SJSA1 (cell line): ENCODE measurements around the gene STAT5B. TPM values are rescaled to one million over a fixed set of nuclear protein-coding genes. Genes with fewer than 3 reads are reported as not detected.
A peak's percentile ranks its signal among the peaks of the same experiment; 100 is the strongest.
"Not testable (repeated sequence)": the region's sequence is repeated elsewhere in the genome, so short reads cannot be mapped to it uniquely, and the experiment has no call there.

Experiments used
- DNase-seq, 2 experiments: peaks; one replicate each; pipeline ENCODE4 v3.0.0-alpha.2; 2015 to 2020; ENCODE audit warnings: low spot score in 2 of 2, low read depth in 1 of 2
- H3K27ac ChIP-seq: fragments of 250-450 bp; sonication (Bioruptor Pico); 2 replicates; pipeline ENCODE4 v1.5.1; 2020; ENCODE audit warnings: mild to moderate bottlenecking, moderate library complexity
- H3K27me3 ChIP-seq: fragments of 250-450 bp; sonication (Bioruptor Pico); replicated peaks from 2 replicates; pipeline ENCODE4 v1.5.1; 2020; ENCODE audit warnings: mild to moderate bottlenecking, moderate library complexity
- H3K36me3 ChIP-seq: fragments of 250-450 bp; sonication (Bioruptor Pico); 2 replicates; pipeline ENCODE4 v1.5.1; 2020; ENCODE audit warnings: mild to moderate bottlenecking
- H3K4me1 ChIP-seq: fragments of 250-450 bp; sonication (Bioruptor Pico); replicated peaks from 2 replicates; pipeline ENCODE4 v1.6.1; 2021; ENCODE audit warnings: mild to moderate bottlenecking
- H3K4me3 ChIP-seq: fragments of 250-450 bp; sonication (Bioruptor Pico); 2 replicates; pipeline ENCODE4 v1.5.1; 2020; ENCODE audit warnings: mild to moderate bottlenecking
- H3K9me3 ChIP-seq: fragments of 250-450 bp; sonication (Bioruptor Pico); replicated peaks from 2 replicates; pipeline ENCODE4 v1.5.1; 2020; ENCODE audit warnings: mild to moderate bottlenecking
- total RNA-seq: library from RNA; depleted of rRNA; stranded (reverse); fragments of >200 nt; shearing (Covaris generic); gene quantifications from 2 replicates; pipeline ENCODE4 v1.2.3, GENCODE V29; 2014; rRNA removed

Gene STAT5B
- 22.1 and 36.0 TPM in 2 replicates for total RNA-seq

DNA sequence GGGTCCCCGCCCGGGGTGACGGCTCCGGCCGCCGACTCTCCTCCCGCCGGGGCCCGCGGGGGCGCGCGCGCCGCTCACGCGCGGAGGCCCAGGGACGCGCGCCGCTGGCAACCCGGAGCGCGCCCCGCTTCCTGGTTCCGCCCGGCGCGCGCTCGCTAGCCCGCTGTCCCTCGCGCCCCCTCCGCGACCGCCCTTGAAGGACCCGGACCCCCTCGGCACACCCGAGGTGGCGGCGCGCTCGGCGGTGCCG, at the start of gene STAT5B:
Gene STAT5B, minus strand, starts transcription at position 33 of the 250 bp plus-strand sequence. CDS start 44,264 bp downstream, outside the sequence.
- DNase-seq, result peak in 1 of 2 experiments; percentile 56
- H3K9me3 ChIP-seq, result peaks cover 2% of the 10 kb centered on the region; the same call in 1 of the 2 replicates
- peak within 1 kb of the TSS; percentile 67 for H3K27ac ChIP-seq

DNA sequence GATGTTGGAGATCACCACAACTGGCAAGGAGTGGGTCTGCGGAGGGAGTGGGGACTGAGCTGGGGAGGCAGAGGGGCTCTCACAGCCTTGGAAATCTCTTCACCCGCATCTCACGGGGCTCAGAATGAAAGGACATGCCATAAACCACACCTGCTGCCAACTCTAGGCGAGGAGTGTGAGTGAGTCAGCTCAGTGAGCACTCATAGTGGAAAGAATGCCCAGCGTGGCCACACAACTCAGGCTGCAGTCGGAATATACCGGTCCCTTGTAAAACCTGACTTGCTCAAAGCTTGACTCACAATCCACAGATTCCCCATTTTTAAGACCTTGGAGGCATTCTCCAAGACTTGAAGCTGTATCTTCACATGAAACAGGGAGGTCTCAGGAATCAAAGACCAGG, 48.8 kb upstream of the STAT5B start:
- H3K9me3 ChIP-seq, result no peaks in the 10 kb centered on the region
- H3K4me1 ChIP-seq, result peaks cover 61% of the 10 kb centered on the region
- no peaks in the 10 kb centered on the region for H3K27me3 ChIP-seq
- H3K4me3 ChIP-seq, result no peak overlapping the region
- peaks cover 50% of the 10 kb centered on the region for H3K36me3 ChIP-seq
- DNase-seq, result peak; percentile 56 to 84
- peak overlapping the region; percentile 58 for H3K27ac ChIP-seq

More for the DNA sequence above, at the start of gene STAT5B:
- peaks cover 3% of the 10 kb centered on the region; the same call in 1 of the 2 replicates for H3K36me3 ChIP-seq
- peaks cover 20% of the 10 kb centered on the region for H3K4me1 ChIP-seq
- H3K27me3 ChIP-seq, result no peaks in the 10 kb centered on the region
- H3K4me3 ChIP-seq, result peak within 1 kb of the TSS; percentile 93

GRCh38 chr17:42323268-42323773, 47.1 kb upstream of the STAT5B start:
- Histone ChIP-seq H3K27me3 (no peaks in the 10 kb centered on the region), H3K9me3 (no peaks in the 10 kb centered on the region), H3K27ac (no peak overlapping the region), H3K36me3 (peaks cover 54% of the 10 kb centered on the region), H3K4me1 (peaks cover 50% of the 10 kb centered on the region), H3K4me3 (no peak overlapping the region)
- DNase-seq, result no peak

DNA sequence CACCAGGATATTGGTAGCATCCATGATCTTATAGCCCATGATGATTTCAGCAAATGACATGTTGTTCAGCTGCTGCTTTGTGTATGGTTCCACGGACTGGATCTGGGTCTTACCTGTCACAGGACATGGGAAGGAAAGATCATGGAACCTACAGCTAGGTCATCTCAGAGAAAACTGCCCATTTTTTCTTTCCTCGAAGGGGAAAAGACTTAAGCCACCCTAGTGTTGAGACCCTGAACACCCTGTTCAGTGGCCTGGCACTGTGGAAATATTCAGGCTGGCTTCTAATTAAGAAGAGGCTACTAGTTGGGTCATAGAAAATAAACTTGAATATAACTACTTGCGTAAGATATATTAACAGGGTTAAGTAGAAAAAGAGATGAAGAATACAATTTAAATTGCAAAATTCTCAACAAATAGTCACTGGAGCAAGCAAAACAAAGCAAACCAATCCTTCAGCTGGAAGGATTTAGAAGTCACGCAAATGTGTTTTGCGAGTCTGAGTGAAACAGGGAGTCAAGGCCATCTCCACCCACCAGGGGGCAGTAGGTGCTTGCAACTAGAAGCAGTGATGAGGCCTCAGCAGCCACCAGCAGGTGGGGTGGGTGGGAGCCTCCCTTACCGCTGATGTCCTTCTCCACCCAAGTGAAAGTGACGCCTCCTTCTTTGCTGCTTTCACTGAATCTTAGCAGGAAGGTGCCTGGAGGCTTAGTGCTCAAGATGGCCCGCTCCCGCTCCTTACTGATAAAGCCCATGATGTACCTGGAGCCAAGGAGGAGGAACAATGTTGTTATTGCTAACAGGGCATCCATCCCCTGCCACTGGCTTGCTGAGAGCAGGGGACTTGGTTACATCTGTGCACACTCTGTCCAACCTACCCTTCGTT, 46.4 kb upstream of the STAT5B start:
- H3K9me3 ChIP-seq, result no peaks in the 10 kb centered on the region
- H3K36me3 ChIP-seq, result peaks cover 57% of the 10 kb centered on the region
- H3K4me1 ChIP-seq, result peaks cover 48% of the 10 kb centered on the region
- DNase-seq, result peak; percentile 84 to 95
- no peaks in the 10 kb centered on the region for H3K27me3 ChIP-seq
- no peak overlapping the region for H3K4me3 ChIP-seq
- H3K27ac ChIP-seq, result peak overlapping the region; percentile 41

GRCh38 chr17:42321555-42321954, 45.4 kb upstream of the STAT5B start:
- Histone ChIP-seq H3K4me3 (no peak overlapping the region), H3K27ac (no peak overlapping the region), H3K4me1 (peaks cover 44% of the 10 kb centered on the region), H3K36me3 (peaks cover 64% of the 10 kb centered on the region), H3K9me3 (no peaks in the 10 kb centered on the region), H3K27me3 (no peaks in the 10 kb centered on the region)
- no peak for DNase-seq

DNA sequence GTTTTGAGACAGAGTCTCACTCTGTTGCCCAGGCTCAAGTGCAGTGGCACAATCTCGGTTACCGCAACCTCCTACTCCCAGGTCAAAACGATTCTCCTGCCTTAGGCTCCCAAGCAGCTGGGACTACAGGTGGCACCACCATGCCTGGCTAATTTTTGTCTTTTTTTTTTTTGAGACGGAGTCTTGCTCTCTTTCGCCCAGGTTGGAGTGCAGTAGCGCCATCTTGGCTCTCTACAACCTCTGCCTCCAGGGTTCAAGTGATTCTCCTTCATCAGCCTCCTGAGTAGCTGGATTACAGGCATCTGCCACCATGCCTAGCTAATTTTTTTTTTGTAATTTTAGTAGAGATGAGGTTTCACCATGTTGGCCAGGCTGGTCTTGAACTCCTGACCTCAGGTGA, 41.8 kb upstream of the STAT5B start:
- Histone ChIP-seq H3K36me3 (peaks cover 70% of the 10 kb centered on the region), H3K4me1 (peaks cover 23% of the 10 kb centered on the region)
- not testable (repeated sequence) for DNase-seq, H3K9me3 ChIP-seq, H3K4me3 ChIP-seq, H3K27me3 ChIP-seq, H3K27ac ChIP-seq

GRCh38 chr17:42317266-42317845, 41.2 kb upstream of the STAT5B start:
- no peak overlapping the region for H3K4me3 ChIP-seq
- H3K4me1 ChIP-seq, result peaks cover 17% of the 10 kb centered on the region
- no peaks in the 10 kb centered on the region for H3K9me3 ChIP-seq
- DNase-seq, result no peak
- H3K27ac ChIP-seq, result no peak overlapping the region
- H3K36me3 ChIP-seq, result peaks cover 67% of the 10 kb centered on the region
- H3K27me3 ChIP-seq, result no peaks in the 10 kb centered on the region

- H3K36me3 ChIP-seq, result peaks cover 65% of the 10 kb centered on the region
- H3K9me3 ChIP-seq, result no peaks in the 10 kb centered on the region
- no peak overlapping the region for H3K27ac ChIP-seq
- no peaks in the 10 kb centered on the region for H3K27me3 ChIP-seq
- H3K4me1 ChIP-seq, result peaks cover 15% of the 10 kb centered on the region
- no peak for DNase-seq
- H3K4me3 ChIP-seq, result no peak overlapping the region
These were observed 40.6 kb upstream of the STAT5B start for GRCh38 chr17:42316755-42317154.

DNA sequence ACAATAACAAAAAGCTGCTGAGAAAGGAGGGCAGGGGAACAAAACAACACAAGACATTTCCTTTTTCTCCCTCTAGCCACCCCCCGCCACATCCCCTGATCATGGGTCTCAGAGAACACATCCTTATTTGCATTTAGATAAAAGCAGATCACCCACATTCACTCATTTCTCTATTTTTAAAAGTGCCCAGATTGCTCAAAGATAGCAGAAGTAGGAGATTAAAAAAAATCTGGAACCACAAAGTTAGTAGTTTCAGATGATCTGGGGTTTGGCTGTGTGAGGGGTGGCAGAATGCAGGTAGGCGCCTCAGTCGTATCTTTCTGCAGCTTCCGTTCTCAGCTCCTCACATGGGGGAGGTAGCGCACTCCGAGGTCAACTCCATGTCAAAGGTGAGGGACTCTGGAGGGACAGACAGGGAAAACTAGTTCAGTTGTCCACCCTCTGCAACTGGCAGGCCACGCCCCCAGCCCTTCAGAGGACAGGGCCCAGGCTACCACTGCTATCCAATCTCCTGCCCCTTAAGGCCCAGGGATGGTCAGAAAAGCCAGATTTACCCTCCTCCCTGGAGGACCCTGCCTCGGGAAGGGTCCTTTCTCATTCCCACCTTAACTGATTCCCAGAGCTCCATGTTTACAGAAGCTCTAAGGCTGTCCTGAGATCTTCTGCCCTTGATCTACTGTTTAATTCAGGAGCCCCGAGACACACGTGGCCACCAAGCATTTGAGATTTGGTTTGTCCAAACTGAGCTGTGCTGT, 39.4 kb upstream of the STAT5B start:
- H3K9me3 ChIP-seq, result no peaks in the 10 kb centered on the region
- no peak overlapping the region for H3K27ac ChIP-seq
- peaks cover 12% of the 10 kb centered on the region for H3K4me1 ChIP-seq
- peaks cover 62% of the 10 kb centered on the region for H3K36me3 ChIP-seq
- DNase-seq, result no peak
- H3K4me3 ChIP-seq, result no peak overlapping the region
- no peaks in the 10 kb centered on the region for H3K27me3 ChIP-seq

DNA sequence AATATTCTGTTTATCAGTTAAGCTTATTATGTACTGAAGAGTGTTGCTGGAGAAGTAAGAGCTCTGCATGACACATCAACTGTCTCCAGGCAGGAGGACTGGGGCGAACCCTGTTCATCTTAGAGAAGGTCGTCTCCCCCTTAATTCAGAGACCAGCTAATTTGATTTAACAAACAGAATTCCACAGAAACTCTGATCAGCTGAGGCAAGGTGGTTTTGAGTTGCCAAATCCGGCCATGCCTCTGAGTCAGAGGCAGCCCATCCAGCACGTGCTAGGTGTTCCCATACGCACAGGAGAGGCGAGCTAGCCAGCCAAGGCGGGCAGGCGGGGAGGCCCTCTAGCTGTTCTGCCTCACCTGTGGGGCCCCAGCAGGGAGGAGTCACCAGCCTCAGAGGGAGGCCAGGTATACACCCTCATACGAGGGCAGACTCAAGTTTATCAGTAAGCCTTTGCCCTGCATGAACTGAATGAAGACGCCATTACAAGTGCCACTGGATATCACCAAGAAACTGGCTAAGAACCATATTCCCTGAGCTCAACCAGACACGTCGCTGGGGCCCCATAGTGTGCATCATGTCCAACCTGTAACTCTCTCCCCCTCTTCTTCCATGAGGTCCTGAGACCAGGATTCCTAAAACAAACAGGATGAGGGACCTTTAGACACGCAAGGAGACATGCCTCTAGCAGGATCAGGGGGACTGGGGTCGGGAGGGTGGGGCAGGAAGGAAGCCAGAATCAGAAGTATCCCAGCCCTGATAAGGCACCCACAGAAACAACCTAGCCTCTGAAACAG, 37.8 kb upstream of the STAT5B start:
- Histone ChIP-seq H3K27ac (no peak overlapping the region), H3K4me3 (no peak overlapping the region), H3K27me3 (no peaks in the 10 kb centered on the region), H3K9me3 (no peaks in the 10 kb centered on the region), H3K36me3 (peaks cover 52% of the 10 kb centered on the region), H3K4me1 (no peaks in the 10 kb centered on the region)
- no peak for DNase-seq

- no peaks in the 10 kb centered on the region for H3K27me3 ChIP-seq
- no peaks in the 10 kb centered on the region for H3K4me1 ChIP-seq
- H3K9me3 ChIP-seq, result no peaks in the 10 kb centered on the region
- H3K27ac ChIP-seq, result no peak overlapping the region
- peaks cover 46% of the 10 kb centered on the region for H3K36me3 ChIP-seq
- DNase-seq, result no peak
- H3K4me3 ChIP-seq, result no peak overlapping the region
These were observed 37.2 kb upstream of the STAT5B start for GRCh38 chr17:42313389-42313772.

DNA sequence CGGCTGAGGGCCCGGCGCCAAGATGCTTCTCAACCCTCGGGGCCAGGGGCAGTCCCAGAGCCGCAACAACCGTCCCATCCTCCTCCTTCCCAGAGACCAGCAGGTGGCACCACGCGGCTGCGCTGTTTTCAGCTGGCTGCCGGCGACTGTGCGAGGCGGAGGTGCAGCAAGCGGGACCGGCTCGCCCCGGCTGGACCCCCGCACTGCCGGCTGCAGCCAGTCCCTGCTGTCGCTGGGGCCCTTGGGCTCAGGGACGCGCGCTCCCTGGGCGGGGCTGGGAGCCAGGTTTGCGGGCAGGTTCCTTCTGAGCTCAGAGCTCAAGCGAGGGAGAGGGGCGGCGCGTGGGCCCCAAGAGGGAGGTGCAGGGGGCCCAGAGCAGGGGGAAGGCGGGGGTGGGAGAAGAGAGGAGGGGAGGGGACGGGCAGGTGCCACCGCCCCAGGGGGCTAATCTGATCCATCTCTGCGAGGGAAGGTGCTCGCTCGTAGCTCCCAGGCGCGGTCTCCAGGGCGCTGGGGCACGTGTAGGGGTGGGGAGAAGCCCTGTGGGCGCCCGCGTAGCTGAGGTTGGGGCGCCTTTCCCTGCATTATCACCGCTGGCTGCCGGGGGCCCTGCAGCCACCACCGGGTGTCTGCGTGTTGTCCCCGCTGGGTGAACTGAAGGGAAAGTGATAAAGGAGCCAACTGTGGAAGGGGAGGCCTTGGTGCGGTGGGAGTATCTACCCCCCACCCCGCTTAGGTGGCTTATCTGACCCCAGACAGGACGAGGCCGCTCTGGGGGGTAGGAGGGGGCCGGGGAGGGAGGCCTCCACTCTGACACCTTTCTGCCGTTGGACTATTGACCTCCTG, 36.3 kb upstream of the STAT5B start:
- Histone ChIP-seq H3K36me3 (peaks cover 39% of the 10 kb centered on the region), H3K9me3 (no peaks in the 10 kb centered on the region), H3K27ac (no peak overlapping the region), H3K4me1 (no peaks in the 10 kb centered on the region), H3K27me3 (no peaks in the 10 kb centered on the region), H3K4me3 (no peak overlapping the region)
- peak; percentile 31 to 61 for DNase-seq

DNA sequence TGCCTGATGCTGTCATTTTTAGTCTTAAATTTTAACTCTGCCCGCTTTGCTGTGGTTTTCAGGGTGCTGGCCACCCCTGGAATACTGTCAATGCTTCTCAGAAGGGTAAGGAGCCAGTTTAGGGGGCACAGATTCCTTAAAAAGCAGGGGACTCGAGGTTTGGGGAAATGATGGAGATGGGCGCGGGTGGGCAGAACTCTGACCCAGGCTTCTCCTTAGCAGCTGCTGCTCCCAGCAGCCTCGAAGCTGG, 35.8 kb upstream of the STAT5B start:
- Histone ChIP-seq H3K27me3 (no peaks in the 10 kb centered on the region), H3K4me1 (no peaks in the 10 kb centered on the region), H3K27ac (no peak overlapping the region), H3K4me3 (no peak overlapping the region), H3K36me3 (peaks cover 34% of the 10 kb centered on the region), H3K9me3 (no peaks in the 10 kb centered on the region)
- no peak for DNase-seq
